Measurements from ENCODE around the gene LIN52.

Gene LIN52

GRCh38 chr14:74084277-74085046 is at the start of gene LIN52, which contains the start of gene ALDH6A1:
LIN52 (plus strand) TSS chr14:74084956; CDS start chr14:74084975, 19 bp downstream.
ALDH6A1 (minus strand) TSS chr14:74084453; CDS start chr14:74084394, 59 bp downstream.
- peak; percentile 100 for DNase-seq

- no peak for DNase-seq
Measured at GRCh38 chr14:74035556-74035955, 49.2 kb upstream of the LIN52 start.

GRCh38 chr14:74038020-74038859 is 46.5 kb upstream of the LIN52 start:
- DNase-seq: peak in 1 of 2 donors; percentile 71

- no peak for DNase-seq
Measured at GRCh38 chr14:74042296-74042695, 42.5 kb upstream of the LIN52 start.

GRCh38 chr14:74045522-74045921 is 39.2 kb upstream of the LIN52 start:
- DNase-seq: no peak

- DNase-seq: no peak
Measured at GRCh38 chr14:74048281-74048680, 36.5 kb upstream of the LIN52 start.

- no peak for DNase-seq
Measured at GRCh38 chr14:74049876-74050495, 34.8 kb upstream of the LIN52 start.

- no peak for DNase-seq
Measured at GRCh38 chr14:74062809-74063150, 22.0 kb upstream of the LIN52 start.

- no peak for DNase-seq
Measured at GRCh38 chr14:74064426-74064825, 20.3 kb upstream of the LIN52 start.

- DNase-seq: no peak
Measured at GRCh38 chr14:74064883-74065282, 19.9 kb upstream of the LIN52 start.

- no peak for DNase-seq
Measured at GRCh38 chr14:74065746-74066575, 18.8 kb upstream of the LIN52 start.

GRCh38 chr14:74077401-74077800 is 7.4 kb upstream of the LIN52 start:
- DNase-seq: no peak

GRCh38 chr14:74080820-74081460 is 3.8 kb upstream of the LIN52 start:
- no peak for DNase-seq

GRCh38 chr14:74081491-74081890 is 3.3 kb upstream of the LIN52 start:
- DNase-seq: no peak

GRCh38 chr14:74083161-74083560 is 1.6 kb upstream of the LIN52 start:
- no peak for DNase-seq

- no peak for DNase-seq
Measured at GRCh38 chr14:74083784-74084276, 926 bp upstream of the LIN52 start.

- DNase-seq: no peak
Measured at GRCh38 chr14:74085047-74085637, 386 bp downstream of the LIN52 start.

GRCh38 chr14:74085828-74086227 is 1.1 kb downstream of the LIN52 start:
- no peak for DNase-seq

GRCh38 chr14:74089251-74090020 is 4.7 kb downstream of the LIN52 start:
- no peak for DNase-seq

GRCh38 chr14:74105381-74105780 is 20.6 kb downstream of the LIN52 start:
- DNase-seq: no peak

- DNase-seq: no peak
Measured at GRCh38 chr14:74109369-74109768, 24.6 kb downstream of the LIN52 start.

Data from CD4-positive, alpha-beta T cell treated with Interleukin-1 beta for 1 hour (primary cell).